ENCODE data around the gene INPP5J. TPM values are rescaled to one million over a fixed set of nuclear protein-coding genes. Genes with fewer than 3 reads are reported as not detected.
A peak's percentile ranks its signal among the peaks of the same experiment; 100 is the strongest.

Gene INPP5J
- total and polyA plus RNA-seq, 10 of the 15 experiments (the other 5 are each of a cell fraction or from before 2014, with no cell fraction given) = 0.18 to 2.8 (median 1.5) TPM; not detected in 1

GRCh38 chr22:31080164-31080847 lies 42.5 kb upstream of the INPP5J start:
- SMC1A ChIA-PET (ENCODE audit: uncharacterized antibody, unreplicated experiment) = interaction anchor here (1.1 to 1.4 kb wide), 2 partner anchors 106 to 112 kb away, joined by 3 to 4 read pairs; partner anchors contain the start of genes MORC2 and TUG1
- TF ChIP-seq LARP7 (IDR thresholded peaks at IDR 0.05) = peak; percentile 22; the same call in 1 of the 2 replicates
- TF ChIP-seq CHD4 (IDR thresholded peaks at IDR 0.05) = no peak
- Histone ChIP-seq H3K79me2 (ENCODE audit: control insufficient read depth, insufficient read depth, low read length) (peaks cover 11% of the 10 kb centered on the region), H2AFZ (ENCODE audit: control insufficient read depth, low read depth, low read length) (peak overlapping the region; percentile 95), H3K4me3 (peak overlapping the region; percentile 80), H3K9me3 (replicated peaks; ENCODE audit: control insufficient read depth, insufficient read depth, low read length) (no peaks in the 10 kb centered on the region), H3K36me3 (ENCODE audit: control insufficient read depth in 2 of 2, insufficient read depth in 2 of 2, low read length in 1 of 2) (no peaks in the 10 kb centered on the region), H3K9ac (ENCODE audit: control insufficient read depth, insufficient read depth, low read length) (peak overlapping the region; percentile 75; the same call in 1 of the 2 replicates), H3K4me2 (ENCODE audit: control insufficient read depth, insufficient read depth) (peak overlapping the region; percentile 98), H4K20me1 (ENCODE audit: control insufficient read depth, insufficient read depth) (no peaks in the 10 kb centered on the region), H3K27ac (ENCODE audit: control insufficient read depth, insufficient read depth) (peak overlapping the region; percentile 71; the same call in 1 of the 2 replicates), H3K4me1 (ENCODE audit: control insufficient read depth, insufficient read depth, low read length) (peaks cover 25% of the 10 kb centered on the region), H3K27me3 (replicated peaks in 1 of 2; ENCODE audit: control insufficient read depth in 2 of 2, insufficient read depth in 2 of 2, low read length in 1 of 2) (no peaks in the 10 kb centered on the region)
- FAIRE-seq (no peak), DNase-seq (ENCODE audit: low read depth, low spot score) (no peak), ATAC-seq (no peak)
- 20% methylated on average over 5 of the region's 5 CpGs for WGBS (ENCODE audit: insufficient coverage, insufficient replicate concordance, low lambda C conversion rate, missing lambda C conversion rate)
- POLR2A ChIA-PET = interaction anchor here (0.6 to 1.3 kb wide), 3 partner anchors 111 to 210 kb away, joined by 3 to 5 read pairs (median 3); partner anchors contain the start of gene TUG1
- intact Hi-C loops (cut with micrococcal nuclease; ENCODE audit: unreplicated experiment) = loop anchor here (5.0 to 10.0 kb wide), 4 partner anchors 108 to 446 kb away; partner anchors contain the start of genes PIK3IP1 and SLC35E4
- RAD21 ChIA-PET (ENCODE audit: unreplicated experiment) = interaction anchor here (0.6 to 1.2 kb wide), 5 partner anchors 27 to 446 kb away, joined by 3 to 6 read pairs (median 4); partner anchors contain the start of genes MORC2, SELENOM and TUG1
- no TSS peak for BruUV-seq (replicated peaks)
- CTCF ChIA-PET = interaction anchor here (0.6 to 7.9 kb wide), 5 partner anchors 16 to 317 kb away, joined by 3 to 59 read pairs (median 4); no protein-coding TSS in a partner anchor
- in situ Hi-C loops (cut with MboI) = loop anchor here (5.0 kb wide), 1 partner anchor 113 kb away; the partner anchor contains the start of genes MORC2 and TUG1

All from GM12878 (cell line).